Measurements from ENCODE around the gene LEPROT. TPM values are rescaled to one million over a fixed set of nuclear protein-coding genes. Genes with fewer than 3 reads are reported as not detected.
"Not testable (repeated sequence)": the region's sequence is repeated elsewhere in the genome, so short reads cannot be mapped to it uniquely, and the experiment has no call there.

LEPROT gene
- total and polyA plus RNA-seq, 9 donors: 57.4 to 115 (median 72.0) TPM

DNA sequence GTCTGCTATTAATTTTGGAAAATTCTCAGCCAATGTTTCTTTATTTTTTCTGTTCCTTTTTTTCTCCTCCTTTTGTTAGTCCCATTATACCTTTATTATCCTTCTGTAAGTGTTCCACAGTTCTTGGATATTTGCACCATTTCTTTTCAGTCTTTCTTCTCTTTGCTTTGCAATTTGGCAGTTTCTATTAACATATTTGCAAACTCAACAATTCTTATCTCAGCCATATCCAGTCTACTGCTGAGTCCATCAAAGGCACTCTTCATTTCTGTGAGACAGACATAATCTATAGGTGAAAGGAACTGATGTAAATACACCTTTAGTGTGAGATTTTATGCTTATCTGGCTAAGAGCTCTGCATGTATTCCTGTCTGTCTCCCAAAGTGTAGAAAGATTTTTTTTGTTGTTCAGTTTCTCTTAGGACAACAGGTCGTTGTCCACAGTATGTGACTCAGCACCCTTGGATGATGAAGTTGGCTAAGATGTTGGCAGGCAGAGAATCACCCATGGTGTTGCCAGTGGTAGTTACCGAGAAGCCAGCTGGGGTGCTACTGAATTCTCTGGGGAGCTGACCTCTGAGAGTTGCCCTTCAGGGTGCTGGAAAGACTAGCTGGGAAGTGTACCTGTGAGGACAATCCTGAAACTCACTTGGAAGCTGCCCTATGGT is 38.4 kb downstream of the LEPROT start:
- H3K27me3 ChIP-seq: no peaks in the 10 kb centered on the region
- H3K4me3 ChIP-seq: no peak overlapping the region
- TF ChIP-seq, protein P1, sequence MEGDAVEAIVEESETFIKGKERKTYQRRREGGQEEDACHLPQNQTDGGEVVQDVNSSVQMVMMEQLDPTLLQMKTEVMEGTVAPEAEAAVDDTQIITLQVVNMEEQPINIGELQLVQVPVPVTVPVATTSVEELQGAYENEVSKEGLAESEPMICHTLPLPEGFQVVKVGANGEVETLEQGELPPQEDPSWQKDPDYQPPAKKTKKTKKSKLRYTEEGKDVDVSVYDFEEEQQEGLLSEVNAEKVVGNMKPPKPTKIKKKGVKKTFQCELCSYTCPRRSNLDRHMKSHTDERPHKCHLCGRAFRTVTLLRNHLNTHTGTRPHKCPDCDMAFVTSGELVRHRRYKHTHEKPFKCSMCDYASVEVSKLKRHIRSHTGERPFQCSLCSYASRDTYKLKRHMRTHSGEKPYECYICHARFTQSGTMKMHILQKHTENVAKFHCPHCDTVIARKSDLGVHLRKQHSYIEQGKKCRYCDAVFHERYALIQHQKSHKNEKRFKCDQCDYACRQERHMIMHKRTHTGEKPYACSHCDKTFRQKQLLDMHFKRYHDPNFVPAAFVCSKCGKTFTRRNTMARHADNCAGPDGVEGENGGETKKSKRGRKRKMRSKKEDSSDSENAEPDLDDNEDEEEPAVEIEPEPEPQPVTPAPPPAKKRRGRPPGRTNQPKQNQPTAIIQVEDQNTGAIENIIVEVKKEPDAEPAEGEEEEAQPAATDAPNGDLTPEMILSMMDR (IDR thresholded peaks at IDR 0.05): no peak
- TF ChIP-seq POLR2A (IDR thresholded peaks at IDR 0.05) (no peak), EP300 (IDR thresholded peaks at IDR 0.05) (no peak)
- H3K4me1 ChIP-seq (ENCODE audit: insufficient read depth): no peaks in the 10 kb centered on the region
- intact Hi-C loops (cut with DNase I): no loop called here
- no peaks in the 10 kb centered on the region for H3K36me3 ChIP-seq
- no peaks in the 10 kb centered on the region for H3K9me3 ChIP-seq
- WGBS, 3 donors: 73 to 90% (median 88%) methylated on average over 2 of the region's 2 CpGs
- no peak overlapping the region for H3K27ac ChIP-seq
- no peak for DNase-seq

DNA sequence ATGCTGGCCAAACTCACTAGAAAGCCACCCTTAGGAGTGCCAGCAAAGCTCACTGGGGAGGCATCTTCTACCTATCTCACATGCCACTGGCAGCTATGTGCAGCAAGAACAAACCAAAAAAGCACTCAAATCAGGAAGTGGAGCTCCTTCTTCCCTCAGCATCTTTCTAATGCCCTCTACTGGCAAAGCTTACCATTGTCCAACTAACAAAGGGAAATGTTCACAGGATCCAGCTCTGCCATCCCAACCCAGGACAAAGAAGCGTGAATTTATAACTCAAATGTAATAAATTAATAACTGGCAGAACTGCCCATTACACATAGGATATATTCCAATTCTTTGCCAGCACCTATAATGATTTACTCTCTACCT is 38.9 kb downstream of the LEPROT start:
- 90 to 95% (median 90%) methylated on average over 1 of the region's 1 CpG for WGBS, 3 donors
- Histone ChIP-seq H3K4me1 (ENCODE audit: insufficient read depth) (no peaks in the 10 kb centered on the region), H3K27me3 (no peaks in the 10 kb centered on the region), H3K36me3 (no peaks in the 10 kb centered on the region), H3K27ac (no peak overlapping the region), H3K9me3 (no peaks in the 10 kb centered on the region), H3K4me3 (no peak overlapping the region)
- intact Hi-C loops (cut with DNase I): no loop called here
- no peak for TF ChIP-seq POLR2A (IDR thresholded peaks at IDR 0.05)
- TF ChIP-seq EP300 (IDR thresholded peaks at IDR 0.05): no peak
- TF ChIP-seq, protein P1 (IDR thresholded peaks at IDR 0.05): no peak
- DNase-seq: no peak

DNA sequence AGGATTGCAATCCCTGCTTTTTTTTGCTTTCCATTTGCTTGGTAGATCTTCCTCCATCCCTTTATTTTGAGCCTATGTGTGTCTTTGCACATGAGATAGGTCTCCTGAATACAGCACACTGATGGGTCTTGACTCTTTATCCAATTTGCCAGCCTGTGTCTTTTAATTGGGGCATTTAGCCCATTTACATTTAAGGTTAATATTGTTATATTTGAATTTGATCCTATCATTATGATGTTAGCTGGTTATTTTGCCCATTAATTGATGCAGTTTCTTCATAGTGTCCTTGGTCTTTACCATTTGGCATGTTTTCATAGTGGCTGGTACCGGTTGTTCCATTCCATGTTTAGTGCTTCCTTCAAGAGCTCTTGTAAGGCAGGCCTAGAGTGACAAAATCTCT is 45.4 kb downstream of the LEPROT start:
- DNase-seq; H3K4me1 ChIP-seq (ENCODE audit: insufficient read depth); H3K36me3 ChIP-seq; H3K9me3 ChIP-seq; H3K27ac ChIP-seq; H3K27me3 ChIP-seq; H3K4me3 ChIP-seq; intact Hi-C loops (cut with DNase I): not testable (repeated sequence)
- 95 to 100% (median 96%) methylated on average over 1 of the region's 1 CpG for WGBS, 3 donors

DNA sequence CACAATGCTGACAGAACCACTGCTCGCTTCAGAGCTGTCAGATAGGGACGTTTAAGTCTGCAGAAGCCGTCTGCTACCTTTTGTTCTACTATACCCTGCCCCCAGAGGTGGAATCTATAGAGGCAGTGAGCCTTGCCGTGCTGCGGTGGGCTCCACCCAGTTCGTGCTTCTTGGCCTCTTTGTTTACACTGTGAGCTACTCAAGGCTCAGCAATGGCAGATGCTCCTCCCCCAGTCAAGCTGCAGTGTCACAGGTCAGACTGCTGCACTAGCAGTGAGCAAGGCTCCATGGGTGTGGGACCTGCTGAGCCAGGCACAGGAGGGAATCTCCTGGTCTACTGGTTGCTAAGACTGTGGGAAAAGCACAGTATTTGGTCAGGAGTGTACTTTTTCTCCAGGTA is 47.1 kb downstream of the LEPROT start:
- Histone ChIP-seq H3K36me3 (no peaks in the 10 kb centered on the region), H3K9me3 (no peaks in the 10 kb centered on the region), H3K4me1 (ENCODE audit: insufficient read depth) (peaks cover 9% of the 10 kb centered on the region), H3K27me3 (no peaks in the 10 kb centered on the region), H3K4me3 (no peak overlapping the region), H3K27ac (no peak overlapping the region)
- 47 to 70% (median 61%) methylated on average over 6 of the region's 6 CpGs for WGBS, 3 donors
- intact Hi-C loops (cut with DNase I): no loop called here
- no peak for TF ChIP-seq EP300 (IDR thresholded peaks at IDR 0.05)
- TF ChIP-seq POLR2A (IDR thresholded peaks at IDR 0.05): no peak
- TF ChIP-seq, protein P1 (IDR thresholded peaks at IDR 0.05): no peak
- no peak for DNase-seq

DNA sequence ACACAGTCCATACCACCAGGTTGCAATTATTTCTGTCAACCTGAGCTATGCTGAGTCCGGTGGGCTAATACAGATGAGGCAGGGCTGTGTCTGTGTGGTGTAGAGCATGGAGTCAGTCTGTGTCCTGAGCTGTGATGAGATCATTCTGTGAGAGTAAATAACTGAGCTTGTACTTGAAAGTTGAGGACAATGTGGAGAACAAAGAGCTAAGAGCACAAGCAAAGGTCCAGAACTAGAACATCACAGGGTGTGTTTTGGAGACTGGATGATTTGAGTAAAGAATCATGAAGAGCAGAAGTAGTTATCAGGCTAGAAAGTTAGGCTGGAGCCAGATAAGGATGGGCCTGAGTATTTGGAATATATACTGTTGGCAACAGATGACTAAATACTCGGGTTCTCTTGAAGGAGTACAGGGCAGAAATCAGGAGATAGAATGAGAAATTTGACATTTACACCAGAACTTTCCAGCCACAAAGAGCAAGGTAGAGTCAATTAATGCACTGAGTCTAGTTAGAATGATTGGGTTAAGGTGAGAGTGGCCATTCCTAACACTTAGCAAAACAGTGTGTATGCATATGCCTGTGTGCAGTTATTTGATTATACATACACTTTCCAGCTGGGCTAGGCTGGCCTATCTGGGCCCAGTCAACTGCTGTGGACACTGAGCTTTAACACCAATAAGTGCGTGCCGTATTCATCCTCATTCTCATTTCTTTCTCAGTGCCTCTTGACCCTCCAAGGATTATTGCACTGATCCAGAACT is 48.8 kb downstream of the LEPROT start:
- no peak for DNase-seq
- no peaks in the 10 kb centered on the region for H3K36me3 ChIP-seq
- TF ChIP-seq EP300 (IDR thresholded peaks at IDR 0.05) (no peak), POLR2A (IDR thresholded peaks at IDR 0.05) (no peak)
- TF ChIP-seq, protein P1 (IDR thresholded peaks at IDR 0.05): no peak
- no peak overlapping the region for H3K4me3 ChIP-seq
- no peaks in the 10 kb centered on the region for H3K9me3 ChIP-seq
- H3K4me1 ChIP-seq (ENCODE audit: insufficient read depth): peaks cover 9% of the 10 kb centered on the region
- whole genome bisulfite sequencing, 3 donors: 29 to 35% (median 29%) methylated on average over 4 of the region's 4 CpGs
- peak overlapping the region in 1 of 2 donors; percentile 1 for H3K27ac ChIP-seq
- intact Hi-C loops (cut with DNase I): no loop called here
- H3K27me3 ChIP-seq: no peaks in the 10 kb centered on the region

All from ovary (tissue), 9 donors.